ENCODE data around the gene C2CD2L.
A peak's percentile ranks its signal among the peaks of the same experiment; 100 is the strongest.
"Not testable (repeated sequence)": the region's sequence is repeated elsewhere in the genome, so short reads cannot be mapped to it uniquely, and the experiment has no call there.

The C2CD2L gene

DNA sequence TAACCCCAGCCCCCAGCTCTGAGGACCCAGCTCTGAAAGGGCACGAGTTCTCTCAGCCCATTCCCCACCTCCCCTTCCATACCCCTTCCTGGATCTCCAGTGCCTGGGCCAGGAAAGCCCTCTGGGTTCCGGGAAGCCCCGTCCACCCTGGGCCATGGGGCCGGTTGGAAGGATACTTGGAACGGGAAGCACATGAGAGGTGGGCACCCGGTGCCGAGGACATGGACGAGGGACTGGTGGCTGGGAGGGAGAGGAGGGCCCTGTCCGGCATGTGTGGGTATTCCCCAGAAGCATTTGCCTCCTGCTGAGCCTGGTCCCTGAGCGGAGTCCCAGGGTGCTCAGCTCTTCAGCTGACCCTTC is 9.1 kb downstream of the C2CD2L start:
- DNase-seq, result no peak

DNA sequence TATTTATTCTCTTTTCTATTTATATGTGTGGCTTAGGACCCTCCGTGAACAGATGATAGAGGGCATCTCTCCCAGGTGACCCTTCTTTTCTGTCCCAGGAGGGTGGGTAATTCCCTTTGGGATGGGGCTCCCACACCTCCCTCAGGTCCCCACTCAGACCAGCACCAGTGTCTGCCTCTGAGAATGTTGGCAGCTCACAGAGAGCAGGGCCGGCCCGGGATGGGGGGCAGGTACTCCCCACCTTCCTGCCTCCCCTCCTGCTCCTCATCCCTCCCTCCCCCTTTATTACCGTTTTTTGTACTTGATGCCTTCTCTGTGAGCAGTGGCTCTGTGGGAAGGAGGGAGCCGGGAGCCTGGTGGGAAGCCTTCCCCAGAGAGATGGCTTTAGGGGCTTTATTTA is 9.5 kb downstream of the C2CD2L start:
- DNase-seq, result no peak

DNA sequence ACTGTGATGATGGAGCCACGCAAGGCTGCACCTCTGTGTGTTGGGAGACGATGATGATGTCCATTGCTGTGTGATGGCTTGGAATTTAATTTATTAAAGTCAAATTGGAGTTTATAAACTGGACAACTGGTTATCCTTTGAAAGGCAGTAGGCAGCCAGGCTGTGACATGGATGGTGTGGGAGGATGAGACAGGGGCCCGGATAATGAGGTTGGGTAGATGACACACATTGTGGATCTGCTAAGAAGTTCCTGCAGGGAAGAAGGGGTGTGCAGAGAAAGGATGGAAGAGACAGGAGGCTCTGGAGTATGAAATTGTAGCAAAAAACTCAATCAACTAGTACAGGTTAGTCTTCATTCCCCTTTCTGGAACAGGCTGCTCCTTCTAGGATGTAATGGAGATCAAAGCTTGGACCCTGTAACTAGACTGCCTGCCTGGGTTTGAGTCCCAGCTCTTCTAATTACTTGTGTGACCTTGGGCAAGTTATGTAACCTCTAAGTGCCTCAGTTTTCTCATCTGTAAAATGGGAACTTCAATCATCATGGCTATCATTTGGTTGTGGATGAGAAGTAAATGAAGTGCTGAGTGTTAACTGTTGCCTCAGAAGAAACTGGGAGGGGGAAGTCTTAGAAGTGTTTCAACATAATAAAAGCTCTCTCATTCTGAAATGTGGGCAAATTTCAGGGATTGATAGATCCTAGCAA is 10.0 kb downstream of the C2CD2L start:
- no peak for DNase-seq

DNA sequence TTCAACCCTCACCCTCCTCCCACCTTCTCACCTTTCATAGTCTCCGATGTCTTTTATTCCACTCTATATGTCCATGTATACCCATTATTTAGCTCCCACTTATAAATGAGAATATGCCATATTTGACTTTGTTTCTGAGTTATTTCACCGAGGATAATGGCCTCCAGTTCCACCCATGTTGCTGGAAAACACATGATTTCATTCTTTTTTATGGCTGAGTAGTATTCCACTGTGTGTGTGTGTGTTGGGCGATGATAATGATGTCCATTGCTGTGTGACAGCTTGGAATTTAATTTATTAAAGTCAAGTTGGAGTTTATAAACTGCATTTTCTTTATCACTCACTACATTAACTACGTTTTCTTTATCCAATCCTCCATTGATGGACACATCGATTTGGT is 11.1 kb downstream of the C2CD2L start:
- no peak for DNase-seq

DNA sequence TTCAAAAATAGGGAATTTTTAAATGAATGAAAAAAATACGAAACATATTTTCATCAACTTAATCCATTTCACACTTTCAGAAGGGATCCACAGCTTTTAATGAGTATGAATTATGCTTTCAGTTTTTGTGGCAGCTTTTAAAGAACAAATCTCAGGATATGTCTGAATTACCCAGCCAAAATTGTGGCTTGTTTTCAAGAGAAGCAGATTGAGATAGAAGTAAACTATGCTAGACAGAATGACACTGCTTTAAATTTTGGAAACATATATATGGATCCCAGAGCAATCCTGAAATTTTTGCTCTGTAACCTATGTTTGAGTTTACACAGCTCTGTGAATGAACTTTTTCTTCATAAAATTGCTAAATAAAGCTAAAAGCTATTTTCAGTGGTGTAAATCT is 11.8 kb downstream of the C2CD2L start:
- DNase-seq, result no peak

DNA sequence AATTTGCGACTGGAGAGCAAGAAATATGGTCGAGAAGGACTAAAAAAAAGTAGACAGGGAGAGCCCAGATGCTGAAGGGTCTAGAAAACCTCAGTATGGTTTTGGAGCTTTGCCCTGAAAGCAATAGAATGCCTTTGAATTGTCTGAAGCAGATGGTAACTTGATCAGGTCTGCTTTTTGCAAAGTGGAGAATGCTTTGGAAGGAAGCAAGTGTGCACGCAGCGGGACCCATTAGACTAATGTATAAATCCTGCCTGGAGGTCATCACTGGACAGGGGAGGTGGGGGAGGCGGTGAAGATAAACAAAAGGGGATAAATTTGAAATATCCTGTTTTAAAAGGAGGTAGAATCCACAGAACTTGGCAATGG is 13.5 kb downstream of the C2CD2L start:
- DNase-seq, result peak; percentile 65

DNA sequence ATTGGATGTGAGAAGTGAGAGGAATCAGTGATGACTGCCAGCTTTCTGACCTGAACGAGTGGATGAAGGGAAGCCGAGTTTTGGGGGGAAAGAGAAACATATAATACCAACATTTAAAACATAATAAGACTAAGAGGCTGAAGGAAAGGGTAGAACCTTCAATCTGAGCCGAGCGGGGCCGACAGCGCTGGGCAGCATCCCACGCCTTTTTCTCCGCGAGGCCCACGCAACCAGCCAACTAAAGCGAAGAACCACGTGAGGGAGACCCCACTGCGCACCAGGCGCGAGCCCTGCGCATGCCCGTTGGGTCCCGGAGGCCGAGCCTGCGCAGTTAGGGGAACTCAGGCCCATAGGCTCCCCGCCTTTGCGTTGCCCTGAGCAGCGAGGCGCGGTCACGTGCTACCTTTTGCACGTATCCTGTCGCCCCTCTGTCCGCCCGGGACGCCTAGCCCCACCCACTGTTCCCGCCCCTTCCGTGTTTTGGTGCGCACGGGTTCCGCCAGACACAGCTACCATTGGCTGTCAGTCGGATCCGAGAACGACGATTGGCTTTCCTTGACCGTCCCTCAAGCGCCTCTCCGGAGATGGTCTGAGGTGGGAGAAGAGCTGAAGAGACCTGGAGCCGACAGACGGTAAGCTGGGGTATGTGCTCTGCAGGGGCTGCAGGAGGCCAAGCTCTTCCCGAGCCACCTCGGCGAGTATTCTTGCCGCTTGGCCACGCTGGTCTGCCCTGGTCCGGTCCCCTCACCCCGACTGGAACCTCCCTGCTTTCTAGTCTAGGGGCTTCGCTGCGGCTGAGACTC is 14.1 kb downstream of the C2CD2L start, which contains the start of gene HINFP:
Gene HINFP, plus strand, starts transcription at position 573 of the 803 bp plus-strand sequence. CDS start 5,365 bp downstream, outside the sequence.
- DNase-seq, result peak; percentile 99

DNA sequence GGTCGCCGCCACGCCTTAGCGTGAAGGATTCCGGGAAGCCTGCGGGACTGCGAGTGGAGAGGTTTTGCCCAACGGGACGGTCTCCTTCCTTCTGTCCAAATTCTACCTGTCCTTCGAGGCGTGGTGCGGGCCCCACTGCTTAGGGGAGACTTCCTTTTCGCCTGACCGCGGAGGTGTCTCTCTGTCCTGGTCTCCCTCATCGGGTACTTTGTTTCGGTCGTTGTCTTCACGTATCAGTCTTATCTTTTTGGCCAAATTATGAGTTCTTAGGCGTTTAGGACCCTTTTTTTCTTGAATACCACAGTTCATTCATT is 14.6 kb downstream of the C2CD2L start:
- DNase-seq, result no peak

DNA sequence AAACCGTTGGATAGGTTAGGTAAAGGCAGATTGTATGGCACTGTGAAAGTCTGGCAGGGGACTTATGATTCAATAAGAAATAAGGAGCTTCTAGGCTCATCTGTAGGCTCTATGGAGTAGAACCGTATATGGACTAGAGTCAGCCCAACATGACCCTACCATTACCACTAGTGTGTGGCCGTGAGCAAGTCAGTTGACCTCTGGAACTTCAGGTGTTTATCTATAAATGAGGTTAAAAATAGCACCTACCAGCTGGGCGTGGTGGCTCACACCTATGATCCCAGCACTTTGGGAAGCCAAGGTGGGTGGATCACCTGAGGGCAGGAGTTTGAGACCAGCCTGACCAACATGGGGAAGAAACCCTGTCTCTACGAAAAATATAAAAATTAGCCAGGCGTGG is 18.7 kb downstream of the C2CD2L start:
- DNase-seq, result no peak

DNA sequence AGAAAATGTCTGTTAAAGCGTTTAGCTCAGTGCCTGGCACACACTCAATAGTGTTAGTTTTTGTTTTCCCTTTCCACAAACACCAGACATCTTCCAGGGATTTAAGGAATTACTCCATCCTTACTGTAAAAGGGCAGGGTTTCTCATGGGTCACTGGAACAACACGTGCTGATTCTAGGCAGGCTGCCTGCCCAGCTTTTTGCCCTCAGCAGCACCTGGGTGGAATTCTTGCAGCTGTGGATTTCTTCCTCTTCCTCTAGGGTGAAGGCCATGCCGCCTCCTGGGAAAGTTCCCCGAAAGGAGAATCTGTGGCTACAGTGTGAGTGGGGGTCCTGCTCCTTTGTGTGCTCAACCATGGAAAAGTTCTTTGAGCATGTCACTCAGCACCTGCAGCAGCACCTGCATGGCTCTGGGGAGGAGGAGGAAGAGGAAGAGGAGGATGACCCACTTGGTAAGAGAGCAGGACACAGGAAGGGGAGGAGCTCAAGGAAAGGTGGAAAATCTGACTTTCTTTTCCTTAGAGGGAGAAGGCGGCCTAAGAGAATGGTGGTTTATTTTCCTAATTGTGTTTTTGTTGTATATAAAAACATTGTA is 19.6 kb downstream of the C2CD2L start:
- DNase-seq, result no peak

DNA sequence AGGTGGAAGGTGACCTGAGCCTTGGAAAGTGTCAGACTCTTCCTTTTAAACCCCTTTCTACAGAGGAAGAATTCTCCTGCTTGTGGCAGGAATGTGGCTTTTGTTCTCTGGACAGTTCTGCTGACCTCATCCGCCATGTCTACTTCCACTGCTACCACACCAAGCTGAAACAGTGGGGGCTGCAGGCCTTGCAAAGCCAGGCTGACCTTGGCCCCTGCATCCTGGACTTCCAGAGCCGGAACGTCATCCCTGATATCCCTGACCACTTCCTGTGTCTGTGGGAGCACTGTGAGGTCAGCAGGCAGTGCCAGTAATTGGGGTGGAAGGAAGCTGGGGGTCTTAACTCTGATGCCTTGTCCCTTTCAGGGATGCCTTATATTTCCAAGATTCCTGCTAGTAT is 23.5 kb downstream of the C2CD2L start:
- no peak for DNase-seq

DNA sequence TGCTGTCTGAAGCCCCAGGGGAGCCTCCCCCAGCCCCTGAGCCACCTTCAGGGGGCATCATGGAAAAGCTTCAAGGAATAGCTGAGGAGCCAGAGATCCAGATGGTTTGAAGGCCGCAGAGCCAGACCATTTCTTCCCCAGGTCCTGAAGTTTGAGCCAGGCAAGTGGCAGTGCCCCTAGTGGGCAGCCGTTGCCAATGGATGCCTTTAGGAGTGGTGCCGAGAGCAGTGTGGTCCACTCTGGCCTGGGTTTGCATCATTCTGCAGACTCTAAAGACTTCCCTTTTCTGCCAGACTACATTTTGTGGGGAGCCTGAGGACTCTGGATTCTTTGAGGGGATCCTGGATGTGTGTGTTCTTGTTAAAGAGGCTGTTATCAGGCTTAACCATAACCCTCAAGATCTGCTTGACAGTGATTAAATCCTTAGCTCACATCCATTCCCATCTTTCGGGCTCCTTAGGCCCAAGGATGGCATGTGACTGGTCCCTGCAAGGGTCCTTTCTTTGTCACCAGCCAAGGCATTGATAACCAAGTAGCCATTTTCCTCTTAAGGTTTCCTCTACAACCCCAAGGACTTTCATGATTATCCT is 27.3 kb downstream of the C2CD2L start:
- DNase-seq, result no peak

DNA sequence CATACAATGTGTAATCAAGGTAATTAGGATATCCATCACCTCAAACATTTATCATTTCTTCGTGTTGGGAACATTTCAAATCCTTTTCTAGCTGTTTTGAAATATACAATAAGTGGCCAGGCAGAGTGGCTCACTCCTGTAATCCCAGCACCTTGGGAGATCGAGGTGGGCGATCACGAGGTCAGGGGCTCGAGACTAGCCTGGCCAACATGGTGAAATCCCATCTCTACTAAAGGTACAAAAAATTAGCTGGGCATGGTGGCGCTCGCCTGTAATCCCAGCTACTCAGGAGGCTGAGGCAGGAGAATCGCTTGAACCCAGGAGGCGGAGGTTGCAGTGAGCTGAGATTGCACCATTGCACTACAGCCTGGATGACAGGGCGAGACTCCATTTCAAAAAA is 32.1 kb downstream of the C2CD2L start:
- DNase-seq, result not testable (repeated sequence)

DNA sequence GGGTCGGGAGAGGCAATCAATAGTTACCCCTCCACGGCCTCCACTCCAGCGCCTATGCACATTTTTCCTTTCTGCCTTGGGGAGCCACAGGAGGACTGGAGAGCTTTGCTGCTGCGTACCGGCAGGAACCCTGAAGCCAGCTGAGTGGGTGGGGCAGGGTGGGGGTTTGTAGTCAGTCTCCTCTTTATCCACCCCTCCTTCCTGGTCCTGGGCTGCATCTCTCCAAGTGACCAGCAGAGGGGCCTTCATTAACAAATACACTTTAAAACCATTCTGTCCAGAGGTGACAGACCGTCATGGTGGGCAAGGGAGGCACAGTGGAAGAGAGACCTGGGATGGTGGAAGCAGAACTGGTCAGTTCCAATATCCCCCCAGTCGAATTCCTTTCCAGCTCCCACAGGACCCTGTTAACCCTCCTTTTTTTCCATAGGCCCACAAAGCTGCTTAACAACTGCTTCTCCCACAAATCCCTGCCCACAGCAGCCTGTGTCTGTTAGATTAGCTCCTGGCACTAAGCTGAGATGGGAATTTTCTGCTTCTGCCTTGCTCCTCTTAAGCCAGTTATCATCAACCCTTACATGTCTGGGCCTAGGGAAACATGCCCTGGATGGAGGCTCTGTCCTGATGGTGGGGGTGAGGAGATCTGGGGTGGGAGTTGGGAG is 37.8 kb downstream of the C2CD2L start:
- DNase-seq, result peak; percentile 60

DNA sequence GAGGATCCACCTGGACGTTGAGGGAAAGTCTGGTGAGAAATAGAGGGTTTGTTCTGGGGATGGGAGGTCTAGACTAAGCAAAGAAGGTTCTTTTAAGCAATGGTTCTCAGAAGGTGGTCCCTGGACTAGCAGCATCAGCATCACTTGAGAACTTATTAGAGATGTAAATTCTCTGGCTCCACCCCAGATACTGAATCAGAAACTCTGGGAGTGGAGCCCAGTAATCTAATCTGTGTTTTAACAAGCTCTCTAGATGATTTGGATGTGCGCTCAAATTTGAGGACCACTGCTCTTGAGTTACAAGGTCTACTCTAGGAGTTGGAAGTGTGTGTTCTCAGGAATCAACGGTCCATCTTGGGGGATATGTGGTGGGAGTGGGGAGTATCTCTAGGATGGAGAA is 38.4 kb downstream of the C2CD2L start:
- no peak for DNase-seq

DNA sequence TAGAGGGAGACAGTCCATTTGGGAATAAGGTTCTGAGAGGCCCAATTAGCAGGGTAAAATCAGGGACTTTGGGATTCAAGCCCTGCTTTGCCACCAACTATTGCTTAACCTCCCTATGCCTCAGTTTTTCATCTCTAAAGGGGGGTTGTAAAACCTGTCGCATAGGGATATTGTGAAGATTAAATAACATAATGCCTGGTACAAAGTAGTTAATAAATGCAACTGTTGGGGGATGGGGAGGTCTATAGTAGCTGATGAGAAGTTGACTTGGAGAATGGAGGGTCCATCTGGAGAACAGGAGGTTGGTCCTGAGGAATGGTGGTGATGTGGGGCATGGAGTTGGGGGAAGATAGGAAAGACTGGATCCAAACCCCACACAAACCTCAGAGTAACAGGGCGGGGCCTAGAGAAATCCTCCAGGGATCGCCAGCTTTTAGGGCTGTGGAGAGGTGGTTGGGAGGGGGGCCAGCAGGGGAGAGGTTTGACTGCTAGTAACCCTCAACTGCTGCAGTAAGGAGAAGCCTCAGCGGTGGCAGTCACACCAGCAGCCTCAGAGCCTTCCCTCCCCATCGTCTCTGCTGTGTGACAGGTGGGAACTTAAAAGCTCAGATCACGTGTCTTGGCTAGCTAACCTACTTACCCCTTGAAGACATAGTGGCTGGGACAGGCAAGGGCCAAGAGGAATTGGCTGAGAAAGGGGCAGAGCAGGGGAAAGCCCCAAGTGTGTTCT is 40.6 kb downstream of the C2CD2L start:
- no peak for DNase-seq

DNA sequence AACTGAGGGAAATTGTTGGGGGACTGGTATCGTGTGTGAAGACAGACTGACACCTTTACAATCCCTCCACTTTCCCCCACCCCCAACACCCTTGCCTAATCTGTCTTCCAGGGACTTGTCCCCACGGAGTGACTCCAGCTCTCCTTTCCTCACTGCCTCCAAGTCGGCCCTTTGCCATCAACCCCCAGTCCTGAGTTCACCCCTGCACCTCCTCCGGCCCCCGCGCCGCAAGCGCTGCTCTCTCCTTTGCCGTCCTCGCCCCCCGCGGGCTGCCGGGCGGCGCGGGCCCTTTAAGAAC is 41.5 kb downstream of the C2CD2L start:
- DNase-seq, result no peak

DNA sequence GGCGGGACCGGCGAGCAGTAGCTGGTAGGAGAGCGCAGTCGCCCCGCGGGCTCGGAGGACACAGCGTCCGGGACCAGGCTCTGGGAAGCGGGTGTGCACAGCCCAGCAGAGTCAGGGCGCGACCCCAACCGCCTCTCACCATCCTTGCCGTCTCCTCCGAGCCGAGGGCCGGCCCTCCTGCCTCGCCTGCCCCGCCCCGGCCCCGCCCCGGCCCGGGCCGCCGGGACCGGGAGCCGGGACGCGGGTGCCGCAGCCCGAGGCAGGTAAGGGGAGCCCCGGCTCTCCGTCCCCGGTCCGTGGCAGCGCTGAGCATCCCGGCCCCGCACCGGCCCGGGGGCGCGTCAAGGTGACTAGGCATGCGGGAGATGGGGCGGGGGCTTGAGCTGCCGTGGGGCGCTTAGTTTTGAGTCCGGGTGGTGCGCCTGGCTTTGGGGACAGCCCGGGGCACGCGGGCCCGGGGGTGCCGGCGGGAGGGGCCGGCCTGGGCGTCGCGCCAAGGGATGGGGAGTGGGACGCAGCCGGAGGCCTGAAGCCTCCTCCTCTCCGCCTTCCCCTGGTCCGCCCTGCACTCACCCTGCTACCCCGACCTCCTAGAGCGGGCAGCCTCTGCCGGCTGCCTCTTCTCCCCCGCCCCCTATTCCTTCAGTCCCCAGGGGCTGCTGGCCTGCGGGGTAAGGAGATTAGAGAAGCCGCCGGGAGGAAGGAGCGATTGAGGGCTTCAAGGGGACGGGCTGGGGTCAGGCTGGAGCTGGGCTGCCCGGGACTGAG is 42.1 kb downstream of the C2CD2L start, which contains the start of gene ABCG4:
Gene ABCG4, plus strand, starts transcription at position 35 of the 768 bp plus-strand sequence. CDS start 914 bp downstream, outside the sequence.
- DNase-seq, result no peak

DNA sequence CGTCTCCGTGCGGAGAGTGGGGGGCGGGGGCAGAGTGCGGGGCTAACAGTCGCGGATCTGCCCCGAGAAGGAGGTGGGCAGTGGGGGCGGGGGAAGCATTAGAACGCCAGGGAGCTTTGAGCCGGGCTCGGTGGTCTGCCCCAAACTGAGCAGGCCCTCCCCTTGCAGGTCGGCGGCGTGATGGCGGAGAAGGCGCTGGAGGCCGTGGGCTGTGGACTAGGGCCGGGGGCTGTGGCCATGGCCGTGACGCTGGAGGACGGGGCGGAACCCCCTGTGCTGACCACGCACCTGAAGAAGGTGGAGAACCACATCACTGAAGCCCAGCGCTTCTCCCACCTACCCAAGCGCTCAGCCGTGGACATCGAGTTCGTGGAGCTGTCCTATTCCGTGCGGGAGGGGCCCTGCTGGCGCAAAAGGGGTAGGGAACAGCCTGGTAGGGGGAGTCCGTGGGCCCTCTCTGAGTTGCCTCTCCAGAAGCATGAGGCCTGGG is 42.7 kb downstream of the C2CD2L start:
- no peak for DNase-seq

DNA sequence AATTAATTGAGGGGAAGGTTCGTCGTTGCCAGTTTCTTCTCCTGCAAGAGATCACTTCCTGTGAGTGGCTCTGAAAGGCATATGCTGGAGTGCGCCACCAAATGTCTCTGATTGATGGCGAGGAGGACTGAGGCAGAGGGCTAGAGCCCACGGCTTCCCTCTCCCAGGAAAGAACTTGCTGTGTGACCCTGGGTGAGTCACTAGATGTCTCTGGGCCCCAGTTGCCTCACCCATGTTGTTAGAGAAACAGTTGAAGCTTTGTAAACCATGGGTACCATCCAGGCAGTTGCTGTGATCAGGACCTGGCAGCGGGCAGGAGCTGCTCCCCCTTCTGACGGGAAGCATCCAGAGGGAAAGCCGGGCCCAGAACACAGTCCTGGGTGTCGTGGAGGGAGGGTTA is 44.9 kb downstream of the C2CD2L start:
- no peak for DNase-seq

DNA sequence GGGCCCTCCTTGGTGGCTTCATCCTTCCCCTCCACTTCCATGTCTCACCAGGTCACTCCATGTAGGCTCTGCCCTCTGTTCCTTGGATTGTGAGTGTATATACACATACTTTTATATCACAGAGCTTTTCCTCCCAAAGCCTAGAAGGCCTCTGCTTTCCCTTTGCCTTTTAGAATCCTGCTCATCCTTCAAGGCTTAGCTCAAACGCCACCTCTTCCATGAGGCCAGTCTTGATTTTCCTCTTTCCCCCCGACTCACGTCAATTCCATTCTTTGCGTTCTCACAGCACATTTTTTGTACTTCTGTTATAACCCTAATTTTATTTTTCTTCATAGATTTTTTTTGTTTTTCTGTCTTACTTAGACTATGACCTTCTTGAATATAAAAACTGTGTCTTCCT is 45.5 kb downstream of the C2CD2L start:
- DNase-seq, result no peak
